ENCODE measurements around the gene STRIP2. TPM values are rescaled to one million over a fixed set of nuclear protein-coding genes. Genes with fewer than 3 reads are reported as not detected.
"Not testable (repeated sequence)": the region's sequence is repeated elsewhere in the genome, so short reads cannot be mapped to it uniquely, and the experiment has no call there.

STRIP2 gene
- total RNA-seq, 1 experiment from 2014 or later = 5.1 TPM

- Histone ChIP-seq H3K27ac (ENCODE audit: low read length) (no peak overlapping the region), H3K9me3 (ENCODE audit: control insufficient read depth, insufficient read depth, low read depth, low read length) (no peaks in the 10 kb centered on the region), H3K4me1 (ENCODE audit: control insufficient read depth, insufficient read depth, low read length) (no peaks in the 10 kb centered on the region), H3K27me3 (ENCODE audit: control insufficient read depth, insufficient read depth, low read length) (no peaks in the 10 kb centered on the region), H3K4me3 (ENCODE audit: low read depth in 2 of 2, low read length in 2 of 2) (no peak overlapping the region), H3K36me3 (ENCODE audit: control insufficient read depth, insufficient read depth, low read length) (no peaks in the 10 kb centered on the region)
- no peak for TF ChIP-seq CTCF (IDR thresholded peaks at IDR 0.05)
- no peak for TF ChIP-seq POLR2AphosphoS5 (IDR thresholded peaks at IDR 0.05; ENCODE audit: low read depth, low read length)
- TF ChIP-seq SIN3A (IDR thresholded peaks at IDR 0.05; ENCODE audit: borderline replicate concordance, insufficient read depth, low read depth, low read length) = no peak
- TF ChIP-seq, protein P1, sequence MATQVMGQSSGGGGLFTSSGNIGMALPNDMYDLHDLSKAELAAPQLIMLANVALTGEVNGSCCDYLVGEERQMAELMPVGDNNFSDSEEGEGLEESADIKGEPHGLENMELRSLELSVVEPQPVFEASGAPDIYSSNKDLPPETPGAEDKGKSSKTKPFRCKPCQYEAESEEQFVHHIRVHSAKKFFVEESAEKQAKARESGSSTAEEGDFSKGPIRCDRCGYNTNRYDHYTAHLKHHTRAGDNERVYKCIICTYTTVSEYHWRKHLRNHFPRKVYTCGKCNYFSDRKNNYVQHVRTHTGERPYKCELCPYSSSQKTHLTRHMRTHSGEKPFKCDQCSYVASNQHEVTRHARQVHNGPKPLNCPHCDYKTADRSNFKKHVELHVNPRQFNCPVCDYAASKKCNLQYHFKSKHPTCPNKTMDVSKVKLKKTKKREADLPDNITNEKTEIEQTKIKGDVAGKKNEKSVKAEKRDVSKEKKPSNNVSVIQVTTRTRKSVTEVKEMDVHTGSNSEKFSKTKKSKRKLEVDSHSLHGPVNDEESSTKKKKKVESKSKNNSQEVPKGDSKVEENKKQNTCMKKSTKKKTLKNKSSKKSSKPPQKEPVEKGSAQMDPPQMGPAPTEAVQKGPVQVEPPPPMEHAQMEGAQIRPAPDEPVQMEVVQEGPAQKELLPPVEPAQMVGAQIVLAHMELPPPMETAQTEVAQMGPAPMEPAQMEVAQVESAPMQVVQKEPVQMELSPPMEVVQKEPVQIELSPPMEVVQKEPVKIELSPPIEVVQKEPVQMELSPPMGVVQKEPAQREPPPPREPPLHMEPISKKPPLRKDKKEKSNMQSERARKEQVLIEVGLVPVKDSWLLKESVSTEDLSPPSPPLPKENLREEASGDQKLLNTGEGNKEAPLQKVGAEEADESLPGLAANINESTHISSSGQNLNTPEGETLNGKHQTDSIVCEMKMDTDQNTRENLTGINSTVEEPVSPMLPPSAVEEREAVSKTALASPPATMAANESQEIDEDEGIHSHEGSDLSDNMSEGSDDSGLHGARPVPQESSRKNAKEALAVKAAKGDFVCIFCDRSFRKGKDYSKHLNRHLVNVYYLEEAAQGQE (IDR thresholded peaks at IDR 0.05; ENCODE audit: insufficient read depth in 1 of 2, low read depth in 2 of 2, low read length in 1 of 2) = no peak
- no peak for TF ChIP-seq TCF7L2 (IDR thresholded peaks at IDR 0.05; ENCODE audit: low read depth, low read length)
- CTCF ChIA-PET = no interaction called here
- DNase-seq (ENCODE audit: low read depth, low spot score) (no peak), ATAC-seq (no peak)
- BruUV-seq (replicated peaks) = no TSS peak
- in situ Hi-C loops (cut with HindIII; ENCODE audit: low pct_unique_long_range_greater_than_20kb, low sequenced_read_pairs) (no loop called here), intact Hi-C loops (cut with micrococcal nuclease; ENCODE audit: unreplicated experiment) (no loop called here)
- POLR2A ChIA-PET = no interaction called here
Observed at GRCh38 chr7:129522971-129523340, 88.7 kb downstream of the STRIP2 start.

GRCh38 chr7:129523924-129524323 lies 89.7 kb downstream of the STRIP2 start:
- TF ChIP-seq POLR2AphosphoS5 (IDR thresholded peaks at IDR 0.05; ENCODE audit: low read depth, low read length) (no peak), TCF7L2 (IDR thresholded peaks at IDR 0.05; ENCODE audit: low read depth, low read length) (no peak), CTCF (IDR thresholded peaks at IDR 0.05) (no peak), SIN3A (IDR thresholded peaks at IDR 0.05; ENCODE audit: borderline replicate concordance, insufficient read depth, low read depth, low read length) (no peak)
- TF ChIP-seq, protein P1 (IDR thresholded peaks at IDR 0.05; ENCODE audit: insufficient read depth in 1 of 2, low read depth in 2 of 2, low read length in 1 of 2) = no peak
- BruUV-seq (replicated peaks) = no TSS peak
- intact Hi-C loops (cut with micrococcal nuclease; ENCODE audit: unreplicated experiment) = no loop called here
- no peak for ATAC-seq
- Histone ChIP-seq H3K4me3 (ENCODE audit: low read depth in 2 of 2, low read length in 2 of 2) (no peak overlapping the region), H3K4me1 (ENCODE audit: control insufficient read depth, insufficient read depth, low read length) (no peaks in the 10 kb centered on the region), H3K36me3 (ENCODE audit: control insufficient read depth, insufficient read depth, low read length) (no peaks in the 10 kb centered on the region), H3K27ac (ENCODE audit: low read length) (no peak overlapping the region), H3K9me3 (ENCODE audit: control insufficient read depth, insufficient read depth, low read depth, low read length) (no peaks in the 10 kb centered on the region), H3K27me3 (ENCODE audit: control insufficient read depth, insufficient read depth, low read length) (no peaks in the 10 kb centered on the region)
- ChIA-PET CTCF (no interaction called here), POLR2A (no interaction called here)
- in situ Hi-C loops (cut with HindIII; ENCODE audit: low pct_unique_long_range_greater_than_20kb, low sequenced_read_pairs) = no loop called here
- no peak for DNase-seq (ENCODE audit: low read depth, low spot score)

DNA sequence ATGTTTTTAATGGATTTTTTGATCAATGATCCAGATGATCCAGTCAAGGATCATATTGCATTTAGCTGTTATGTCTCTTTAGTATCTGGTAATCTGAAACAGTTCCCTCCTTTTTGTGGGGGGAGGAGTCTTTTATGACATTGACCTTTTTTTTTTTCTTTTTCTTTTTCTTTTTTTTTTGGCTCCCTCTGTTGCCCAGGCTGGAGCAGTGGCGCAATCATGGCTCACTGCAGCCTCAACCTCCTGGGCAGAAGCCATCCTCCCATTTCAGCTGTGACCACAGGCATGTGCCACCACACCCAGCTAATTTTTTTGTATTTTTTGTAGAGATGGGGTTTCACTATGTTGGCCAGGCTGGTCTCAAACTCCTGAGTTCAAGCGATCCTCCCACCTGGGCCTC lies 90.2 kb downstream of the STRIP2 start:
- POLR2A ChIA-PET; H3K27me3 ChIP-seq (ENCODE audit: control insufficient read depth, insufficient read depth, low read length); BruUV-seq (replicated peaks); H3K27ac ChIP-seq (ENCODE audit: low read length); DNase-seq (ENCODE audit: low read depth, low spot score); H3K4me1 ChIP-seq (ENCODE audit: control insufficient read depth, insufficient read depth, low read length); ATAC-seq; H3K4me3 ChIP-seq (ENCODE audit: low read depth in 2 of 2, low read length in 2 of 2); H3K9me3 ChIP-seq (ENCODE audit: control insufficient read depth, insufficient read depth, low read depth, low read length); H3K36me3 ChIP-seq (ENCODE audit: control insufficient read depth, insufficient read depth, low read length); CTCF ChIA-PET; intact Hi-C loops (cut with micrococcal nuclease; ENCODE audit: unreplicated experiment); in situ Hi-C loops (cut with HindIII; ENCODE audit: low pct_unique_long_range_greater_than_20kb, low sequenced_read_pairs): not testable (repeated sequence)

Measured in Panc1 (cell line).